ENCODE measurements around the gene ADAP1. TPM values are rescaled to one million over a fixed set of nuclear protein-coding genes. Genes with fewer than 3 reads are reported as not detected.

Gene ADAP1
- total RNA-seq, 1 experiment from 2014 or later: 6.2 TPM

GRCh38 chr7:853366-854117, 100.9 kb downstream of the ADAP1 start:
- Histone ChIP-seq H2AFZ (ENCODE audit: low read length) (no peak overlapping the region), H4K20me1 (ENCODE audit: control insufficient read depth, insufficient read depth, insufficient read length) (peaks cover 3% of the 10 kb centered on the region), H2BK20ac (ENCODE audit: low read depth, low read length, poor library complexity, severe bottlenecking) (no peak overlapping the region), H2BK15ac (ENCODE audit: low read depth, low read length) (no peak overlapping the region), H3K4me2 (ENCODE audit: insufficient read depth, insufficient read length, low read length) (no peak overlapping the region), H3K4ac (ENCODE audit: low read depth, low read length) (no peak overlapping the region), H3K56ac (ENCODE audit: insufficient read length, low read depth, low read length) (no peak overlapping the region), H4K91ac (ENCODE audit: insufficient read length, low read depth, low read length) (no peak overlapping the region), H3K4me1 (ENCODE audit: insufficient read depth, low read length) (no peaks in the 10 kb centered on the region), H2AK5ac (ENCODE audit: insufficient read length, low read length) (no peak overlapping the region), H3K9me3 (ENCODE audit: control insufficient read depth, low read depth, low read length) (no peaks in the 10 kb centered on the region), H3K23me2 (ENCODE audit: insufficient read length, low read depth, low read length, poor library complexity, severe bottlenecking) (peaks cover 3% of the 10 kb centered on the region), H4K8ac (replicated peaks; ENCODE audit: insufficient read length, low read depth, low read length) (no peak overlapping the region), H3K14ac (ENCODE audit: insufficient read depth, low read length) (no peak overlapping the region), H2BK120ac (ENCODE audit: low read depth, low read length, poor library complexity, severe bottlenecking) (no peak overlapping the region), H3K79me2 (ENCODE audit: insufficient read depth, low read length) (no peaks in the 10 kb centered on the region), H3K79me1 (ENCODE audit: insufficient read depth, low read depth, low read length, poor library complexity, severe bottlenecking) (no peaks in the 10 kb centered on the region), H3K27ac (ENCODE audit: insufficient read length, low read depth, low read length) (no peak overlapping the region), H4K5ac (ENCODE audit: insufficient read length, low read depth, low read length) (no peak overlapping the region), H3K27me3 (ENCODE audit: insufficient read depth, low read length) (no peaks in the 10 kb centered on the region), H3K23ac (ENCODE audit: insufficient read length, low read depth, low read length) (no peak overlapping the region), H2BK5ac (ENCODE audit: insufficient read length, low read length) (no peak overlapping the region), H3T11ph (ENCODE audit: low read length) (no peak overlapping the region), H3K18ac (ENCODE audit: insufficient read length, low read depth, low read length) (no peak overlapping the region), H2BK12ac (ENCODE audit: insufficient read length, low read depth, low read length) (no peak overlapping the region), H3K9ac (ENCODE audit: extremely low read depth, insufficient read length, low read length) (no peak overlapping the region)
- Mint-ChIP-seq H3K9me3 (peaks cover 0 to 2% of the 10 kb centered on the region in 2 experiments; a peak in 1 of 5 replicates), H3K36me3 (ENCODE audit: insufficient read depth in 1 of 3, low read depth in 3 of 3) (peaks cover 43 to 87% (median 86%) of the 10 kb centered on the region in 3 experiments), H3K27ac (peak overlapping the region in 1 of 3 experiments; percentile 59; a peak in 1 of 7 replicates), H3K4me3 (no peak overlapping the region), H3K4me1 (no peaks in the 10 kb centered on the region), H3K27me3 (ENCODE audit: low read depth) (no peaks in the 10 kb centered on the region)
- no CpG with 5 or more reads among the region's 33 CpGs for WGBS (ENCODE audit: extremely low coverage, insufficient read length, low lambda C conversion rate)
- DNase-seq: no peak
- TF ChIP-seq CTCF (conservative IDR thresholded peaks at IDR 0.05): no peak

All from H9 (cell line).